GM12864 (cell line): ENCODE results near the gene DTD1.
"Not testable (repeated sequence)": the region's sequence is repeated elsewhere in the genome, so short reads cannot be mapped to it uniquely, and the experiment has no call there.

ENCODE experiments used
- DNase-seq: peaks from one replicate; pipeline ENCODE4 v3.0.0-alpha.2; 2011; ENCODE audit warnings: low read depth
- H3K4me3 ChIP-seq: 2 replicates; pipeline ENCODE4 v1.5.1; 2011; ENCODE audit warnings: mild to moderate bottlenecking, low read depth, low read length, control low read depth
- TF ChIP-seq, protein P1 (sequence below): IDR thresholded peaks from 2 replicates; pipeline ENCODE4 v1.5.1; 2011; ENCODE audit warnings: low read depth, mild to moderate bottlenecking, moderate library complexity, low read length, control low read depth, inconsistent platforms; ENCODE audit errors: missing control alignments

DTD1 gene

DNA sequence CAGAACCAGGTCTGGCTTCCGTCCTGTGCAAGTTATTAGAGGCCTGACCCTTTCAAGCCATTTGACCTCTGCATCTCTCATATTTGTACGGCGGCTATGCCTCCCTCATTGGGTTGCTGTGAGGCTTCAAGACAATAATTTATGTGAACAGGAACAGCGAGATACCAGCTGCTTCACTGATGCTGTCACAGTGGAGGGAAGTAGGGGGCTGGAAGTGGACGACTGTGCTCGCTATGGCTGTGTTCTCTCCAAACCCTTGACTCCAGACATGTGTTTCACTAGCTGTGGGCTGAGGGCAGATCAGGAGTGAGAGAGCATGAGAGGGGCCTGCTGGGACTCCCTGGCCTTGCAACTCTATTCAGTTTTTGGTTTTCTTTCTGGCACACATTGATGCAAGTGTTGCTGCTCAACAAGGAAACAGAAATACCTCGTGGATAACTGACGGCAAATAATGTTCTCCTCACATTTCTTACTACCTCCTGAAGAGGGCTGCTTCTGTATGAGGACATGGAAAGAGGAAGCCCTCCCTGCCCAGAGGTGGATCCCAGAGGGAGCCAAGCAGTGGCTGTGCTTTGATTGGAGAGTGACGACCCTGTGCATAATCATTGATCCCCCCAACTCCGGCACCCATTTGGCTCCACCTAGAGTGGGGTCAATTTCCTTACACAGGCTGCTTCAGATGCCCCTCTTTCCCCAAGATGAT lies 191.0 kb downstream of the DTD1 start:
- H3K4me3 ChIP-seq: no peak overlapping the region
- DNase-seq: no peak
- TF ChIP-seq, protein P1, sequence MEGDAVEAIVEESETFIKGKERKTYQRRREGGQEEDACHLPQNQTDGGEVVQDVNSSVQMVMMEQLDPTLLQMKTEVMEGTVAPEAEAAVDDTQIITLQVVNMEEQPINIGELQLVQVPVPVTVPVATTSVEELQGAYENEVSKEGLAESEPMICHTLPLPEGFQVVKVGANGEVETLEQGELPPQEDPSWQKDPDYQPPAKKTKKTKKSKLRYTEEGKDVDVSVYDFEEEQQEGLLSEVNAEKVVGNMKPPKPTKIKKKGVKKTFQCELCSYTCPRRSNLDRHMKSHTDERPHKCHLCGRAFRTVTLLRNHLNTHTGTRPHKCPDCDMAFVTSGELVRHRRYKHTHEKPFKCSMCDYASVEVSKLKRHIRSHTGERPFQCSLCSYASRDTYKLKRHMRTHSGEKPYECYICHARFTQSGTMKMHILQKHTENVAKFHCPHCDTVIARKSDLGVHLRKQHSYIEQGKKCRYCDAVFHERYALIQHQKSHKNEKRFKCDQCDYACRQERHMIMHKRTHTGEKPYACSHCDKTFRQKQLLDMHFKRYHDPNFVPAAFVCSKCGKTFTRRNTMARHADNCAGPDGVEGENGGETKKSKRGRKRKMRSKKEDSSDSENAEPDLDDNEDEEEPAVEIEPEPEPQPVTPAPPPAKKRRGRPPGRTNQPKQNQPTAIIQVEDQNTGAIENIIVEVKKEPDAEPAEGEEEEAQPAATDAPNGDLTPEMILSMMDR: no peak

DNA sequence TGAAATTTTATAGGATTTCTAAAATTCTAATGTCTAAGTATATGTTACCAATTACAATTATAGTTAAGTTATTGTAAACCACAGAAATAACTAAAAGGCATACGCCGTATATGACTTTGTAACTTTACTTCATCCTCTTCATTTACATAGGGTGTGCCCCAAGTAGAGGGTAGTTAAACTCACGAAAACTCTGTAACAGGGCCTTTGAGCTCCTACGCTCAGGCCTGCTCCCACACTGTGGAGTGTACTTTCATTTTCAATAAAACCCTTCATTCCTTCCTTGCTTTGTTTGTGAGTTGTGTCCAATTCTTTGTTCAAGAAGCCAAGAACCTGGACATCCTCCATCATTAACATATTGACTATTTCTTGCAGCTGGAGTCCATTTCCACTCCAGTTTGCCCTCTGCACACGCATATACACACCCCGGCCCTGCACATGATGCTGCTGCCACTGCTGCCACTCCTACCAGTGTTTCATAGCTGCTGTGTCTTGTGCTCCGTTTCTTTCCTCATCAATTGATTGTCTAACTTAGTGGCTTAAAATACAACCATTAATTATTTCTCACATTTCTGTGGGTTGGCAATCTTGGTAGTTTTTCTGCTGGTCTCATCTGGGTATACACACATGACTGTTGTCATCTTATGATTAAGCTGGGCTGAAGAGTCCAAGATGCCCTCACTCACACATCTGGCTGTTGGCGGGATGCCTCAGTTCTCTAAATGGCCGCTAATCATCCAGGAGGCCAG lies 192.7 kb downstream of the DTD1 start:
- DNase-seq: no peak
- H3K4me3 ChIP-seq: no peak overlapping the region
- TF ChIP-seq, protein P1: no peak

DNA sequence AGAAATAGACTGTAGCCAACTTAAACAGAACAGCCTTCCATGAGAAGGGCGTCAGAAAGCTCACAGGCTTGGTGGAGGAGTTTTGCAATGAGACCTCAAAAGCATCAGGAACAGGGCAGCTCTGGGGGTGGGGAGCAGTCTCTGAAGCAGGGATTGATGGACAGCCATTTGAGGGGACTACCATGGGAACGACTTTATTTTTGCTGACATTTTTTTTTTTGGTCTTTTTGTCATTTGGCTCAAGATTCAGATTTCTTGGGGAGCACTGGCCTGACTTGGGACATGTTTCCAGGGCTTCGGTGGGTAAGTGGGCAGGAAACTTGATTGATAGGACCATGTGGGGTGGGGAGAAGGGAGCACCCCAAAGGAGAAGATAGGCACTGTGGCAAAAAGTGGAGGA lies 193.7 kb downstream of the DTD1 start:
- no peak for DNase-seq
- no peak overlapping the region for H3K4me3 ChIP-seq
- TF ChIP-seq, protein P1: no peak

DNA sequence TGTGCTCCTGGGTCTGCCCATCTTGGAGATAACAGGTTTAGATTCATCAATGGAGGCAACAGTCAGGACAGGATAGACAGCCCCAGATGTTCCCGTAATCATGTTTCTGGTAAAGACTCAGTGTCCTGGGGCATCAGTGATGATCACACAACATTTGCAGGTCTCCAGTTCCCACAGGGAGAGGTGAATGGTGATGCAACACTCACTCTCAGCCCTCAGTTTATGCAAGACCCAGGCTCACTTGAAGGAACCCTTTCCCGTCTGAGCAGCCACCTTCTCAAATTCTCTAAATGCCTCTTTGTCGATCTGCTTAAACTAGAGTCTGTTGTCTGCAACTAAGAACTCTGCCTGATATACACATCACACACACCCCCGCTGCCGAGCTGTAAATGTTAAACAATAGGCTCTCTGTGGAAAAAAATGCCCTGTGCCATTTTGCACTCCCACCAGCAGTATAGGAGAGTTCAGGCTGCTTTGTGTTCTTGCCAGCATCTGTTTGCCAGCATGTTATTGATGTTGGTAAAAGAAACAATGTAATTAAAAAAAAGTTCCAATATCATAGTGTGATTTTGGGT lies 195.6 kb downstream of the DTD1 start:
- TF ChIP-seq, protein P1: no peak
- no peak for DNase-seq
- H3K4me3 ChIP-seq: no peak overlapping the region

DNA sequence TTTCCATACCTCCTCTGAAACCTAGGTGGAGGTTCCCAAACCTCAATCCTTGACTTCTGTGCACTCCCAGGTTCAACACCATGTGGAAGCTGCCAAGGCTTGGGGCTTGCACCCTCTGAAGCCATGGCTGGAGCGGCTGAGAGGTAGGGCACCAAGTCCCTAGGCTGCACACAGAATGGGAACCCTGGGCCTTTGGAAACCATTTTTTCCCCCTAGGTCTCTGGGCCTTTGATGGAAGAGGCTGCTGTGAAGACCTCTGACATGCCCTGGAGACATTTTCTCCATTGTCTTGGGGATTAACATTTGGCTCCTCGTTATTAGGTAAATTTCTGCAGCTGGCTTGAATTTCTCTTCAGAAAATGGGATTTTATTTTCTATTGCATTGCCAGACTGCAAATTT lies 199.2 kb downstream of the DTD1 start:
- H3K4me3 ChIP-seq, DNase-seq: not testable (repeated sequence)

DNA sequence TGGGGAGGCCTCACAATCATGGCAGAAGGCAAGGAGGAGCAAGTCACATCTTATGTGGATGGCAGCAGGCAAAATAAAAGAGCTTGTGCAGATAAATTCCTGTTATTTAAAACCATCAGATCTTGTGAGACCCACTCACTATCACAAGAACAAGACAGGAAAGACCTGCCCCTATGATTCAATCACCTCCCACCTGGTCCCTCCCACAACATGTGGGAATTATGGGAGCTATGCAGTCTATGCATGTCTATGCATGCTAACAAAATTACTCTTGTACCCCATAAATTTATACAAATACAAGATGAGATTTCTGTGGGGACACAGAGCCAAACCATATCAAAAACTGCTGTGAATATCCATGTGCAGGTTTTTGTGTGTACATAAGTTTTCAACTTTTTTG lies 200.2 kb downstream of the DTD1 start:
- DNase-seq: no peak
- TF ChIP-seq, protein P1: no peak
- no peak overlapping the region for H3K4me3 ChIP-seq

DNA sequence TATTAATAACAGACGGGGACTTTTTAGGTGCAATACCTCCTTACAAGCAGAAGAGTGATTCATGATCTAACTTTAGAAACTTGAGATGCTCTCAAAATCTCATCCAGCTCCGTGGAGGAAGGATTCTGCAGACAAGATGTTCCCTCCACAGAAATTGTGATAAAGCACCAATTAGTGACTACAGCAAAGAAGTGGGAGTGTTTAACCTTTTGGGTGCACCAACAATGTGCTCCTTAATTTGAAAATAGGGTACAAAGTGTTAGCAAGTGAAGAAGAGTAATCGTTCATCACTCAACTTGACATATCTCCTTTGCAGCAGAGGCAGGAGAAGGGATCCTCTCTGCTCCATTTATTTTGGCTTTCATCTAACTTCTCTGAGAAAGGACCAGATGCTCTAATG lies 202.9 kb downstream of the DTD1 start:
- H3K4me3 ChIP-seq: no peak overlapping the region
- TF ChIP-seq, protein P1: no peak
- no peak for DNase-seq
